HepG2 (cell line): ENCODE data around the gene RTEL1. TPM values are rescaled to one million over a fixed set of nuclear protein-coding genes. Genes with fewer than 3 reads are reported as not detected.
A peak's percentile ranks its signal among the peaks of the same experiment; 100 is the strongest.

ENCODE experiments used
- CENPT ChIP-seq: sonication (generic); formaldehyde crosslinking; IDR thresholded peaks from 2 replicates; pipeline ENCODE4 v1.8.0; 2022; ENCODE audit warnings: low read depth, mild to moderate bottlenecking, moderate library complexity, missing genetic modification reagents
- KDM6A ChIP-seq: IDR thresholded peaks from 2 replicates; pipeline ENCODE4 v1.6.1; 2016; ENCODE audit warnings: low read depth
- MAFF ChIP-seq: IDR thresholded peaks from 2 replicates; pipeline ENCODE4 v1.6.1; 2011; ENCODE audit warnings: low read depth, low read length, improper control_type of control experiment
- POLR2G ChIP-seq: fragments of 200-400 bp; formaldehyde crosslinking; IDR thresholded peaks from 2 replicates; pipeline ENCODE4 v1.6.1; 2018; ENCODE audit warnings: mild to moderate bottlenecking, low read depth, low read length, moderate library complexity
- SUZ12 ChIP-seq: fragments of 150-350 bp; IDR thresholded peaks from 2 replicates; pipeline ENCODE4 v1.6.1; 2014; ENCODE audit warnings: low read depth, low read length
- ZC3H13 ChIP-seq: sonication (generic); formaldehyde crosslinking; IDR thresholded peaks from 2 replicates; pipeline ENCODE4 v1.8.1; 2023; ENCODE audit warnings: mild to moderate bottlenecking, missing genetic modification reagents, moderate library complexity
- ZNF138 ChIP-seq: sonication (generic); formaldehyde crosslinking; IDR thresholded peaks from 2 replicates; pipeline ENCODE4 v1.5.0; 2020; ENCODE audit warnings: mild to moderate bottlenecking, low read depth, missing genetic modification reagents
- ZNF142 ChIP-seq: sonication (generic); formaldehyde crosslinking; IDR thresholded peaks from 2 replicates; pipeline ENCODE4 v1.4.0; 2020; ENCODE audit warnings: missing genetic modification reagents
- ZNF510 ChIP-seq: sonication (generic); formaldehyde crosslinking; IDR thresholded peaks from 2 replicates; pipeline ENCODE4 v1.4.0; 2020; ENCODE audit warnings: low read depth, mild to moderate bottlenecking, missing genetic modification reagents
- ZNF768 ChIP-seq: sonication (generic); formaldehyde crosslinking; IDR thresholded peaks from 2 replicates; pipeline ENCODE4 v1.4.0; 2020; ENCODE audit warnings: missing genetic modification reagents
- polyA plus RNA-seq, 8 experiments: library from polyadenylated mRNA; depleted of rRNA in 3 of 8; stranded (reverse) in 7 of 8; unstranded in 1 of 8; fragments of >200 nt; fragmentation: Illumina TruSeq in 4 of 8; extraction: Trizol in 4 of 8; gene quantifications; 2 replicates each; pipeline versions ENCODE4 v1.2.1 to v1.2.3, GENCODE V29; 2011 to 2016; ENCODE audit warnings: low read depth in 4 of 8, missing spikeins in 1 of 8, mixed read lengths in 1 of 8; ENCODE audit not compliant: insufficient read depth in 1 of 8
- total RNA-seq, 5 experiments: library from RNA; depleted of rRNA; stranded (reverse); fragments of >200 nt; fragmentation: Illumina TruSeq; extraction: Trizol; gene quantifications; 2 replicates each; pipeline ENCODE4 v1.2.3, GENCODE V29; 2016; ENCODE audit warnings: low read depth in 1 of 5
- TF ChIP-seq, protein P1 (sequence below): sonication (generic); formaldehyde crosslinking; IDR thresholded peaks from 2 replicates; pipeline ENCODE4 v1.8.0; 2022; ENCODE audit warnings: missing genetic modification reagents, mild to moderate bottlenecking, borderline replicate concordance
- TF ChIP-seq, protein P2 (sequence below): sonication (generic); formaldehyde crosslinking; conservative IDR thresholded peaks from 2 replicates; pipeline ENCODE4 v1.4.0; 2020; ENCODE audit warnings: missing genetic modification reagents
- TF ChIP-seq, protein P3 (sequence below): sonication (generic); formaldehyde crosslinking; IDR thresholded peaks from 2 replicates; pipeline ENCODE4 v1.5.1; 2020; ENCODE audit warnings: mild to moderate bottlenecking, missing genetic modification reagents, borderline replicate concordance
- TF ChIP-seq, protein P4 (sequence below): sonication (generic); formaldehyde crosslinking; conservative IDR thresholded peaks from 2 replicates; pipeline ENCODE4 v1.8.0; 2022; ENCODE audit warnings: low read depth, missing genetic modification reagents
- TF ChIP-seq, protein P5 (sequence below): IDR thresholded peaks from 2 replicates; pipeline ENCODE4 v1.6.1; 2016; ENCODE audit warnings: missing compliant biosample characterization, missing genetic modification reagents, borderline replicate concordance

Gene RTEL1
- total and polyA plus RNA-seq, 2 of the 13 experiments (the other 11 are each of a cell fraction or from before 2014, with no cell fraction given): 21.8 to 36.4 TPM

- no peak for TF ChIP-seq SUZ12
- TF ChIP-seq, protein P1, sequence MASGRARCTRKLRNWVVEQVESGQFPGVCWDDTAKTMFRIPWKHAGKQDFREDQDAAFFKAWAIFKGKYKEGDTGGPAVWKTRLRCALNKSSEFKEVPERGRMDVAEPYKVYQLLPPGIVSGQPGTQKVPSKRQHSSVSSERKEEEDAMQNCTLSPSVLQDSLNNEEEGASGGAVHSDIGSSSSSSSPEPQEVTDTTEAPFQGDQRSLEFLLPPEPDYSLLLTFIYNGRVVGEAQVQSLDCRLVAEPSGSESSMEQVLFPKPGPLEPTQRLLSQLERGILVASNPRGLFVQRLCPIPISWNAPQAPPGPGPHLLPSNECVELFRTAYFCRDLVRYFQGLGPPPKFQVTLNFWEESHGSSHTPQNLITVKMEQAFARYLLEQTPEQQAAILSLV: 0 out of 2 replicates have a peak, but pooled peaks have one; percentile 26
- TF ChIP-seq MAFF: no peak
- TF ChIP-seq, protein P2, sequence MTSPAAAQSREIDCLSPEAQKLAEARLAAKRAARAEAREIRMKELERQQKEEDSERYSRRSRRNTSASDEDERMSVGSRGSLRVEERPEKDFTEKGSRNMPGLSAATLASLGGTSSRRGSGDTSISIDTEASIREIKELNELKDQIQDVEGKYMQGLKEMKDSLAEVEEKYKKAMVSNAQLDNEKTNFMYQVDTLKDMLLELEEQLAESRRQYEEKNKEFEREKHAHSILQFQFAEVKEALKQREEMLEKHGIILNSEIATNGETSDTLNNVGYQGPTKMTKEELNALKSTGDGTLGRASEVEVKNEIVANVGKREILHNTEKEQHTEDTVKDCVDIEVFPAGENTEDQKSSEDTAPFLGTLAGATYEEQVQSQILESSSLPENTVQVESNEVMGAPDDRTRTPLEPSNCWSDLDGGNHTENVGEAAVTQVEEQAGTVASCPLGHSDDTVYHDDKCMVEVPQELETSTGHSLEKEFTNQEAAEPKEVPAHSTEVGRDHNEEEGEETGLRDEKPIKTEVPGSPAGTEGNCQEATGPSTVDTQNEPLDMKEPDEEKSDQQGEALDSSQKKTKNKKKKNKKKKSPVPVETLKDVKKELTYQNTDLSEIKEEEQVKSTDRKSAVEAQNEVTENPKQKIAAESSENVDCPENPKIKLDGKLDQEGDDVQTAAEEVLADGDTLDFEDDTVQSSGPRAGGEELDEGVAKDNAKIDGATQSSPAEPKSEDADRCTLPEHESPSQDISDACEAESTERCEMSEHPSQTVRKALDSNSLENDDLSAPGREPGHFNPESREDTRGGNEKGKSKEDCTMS (CRISPR knock-in tag): no peak
- TF ChIP-seq ZC3H13 (CRISPR knock-in tag): no peak
- no peak for TF ChIP-seq KDM6A (CRISPR knock-in tag)
- no peak for TF ChIP-seq ZNF138
- no peak for TF ChIP-seq ZNF142 (CRISPR knock-in tag)
- TF ChIP-seq CENPT (CRISPR knock-in tag): no peak
- TF ChIP-seq, protein P3, sequence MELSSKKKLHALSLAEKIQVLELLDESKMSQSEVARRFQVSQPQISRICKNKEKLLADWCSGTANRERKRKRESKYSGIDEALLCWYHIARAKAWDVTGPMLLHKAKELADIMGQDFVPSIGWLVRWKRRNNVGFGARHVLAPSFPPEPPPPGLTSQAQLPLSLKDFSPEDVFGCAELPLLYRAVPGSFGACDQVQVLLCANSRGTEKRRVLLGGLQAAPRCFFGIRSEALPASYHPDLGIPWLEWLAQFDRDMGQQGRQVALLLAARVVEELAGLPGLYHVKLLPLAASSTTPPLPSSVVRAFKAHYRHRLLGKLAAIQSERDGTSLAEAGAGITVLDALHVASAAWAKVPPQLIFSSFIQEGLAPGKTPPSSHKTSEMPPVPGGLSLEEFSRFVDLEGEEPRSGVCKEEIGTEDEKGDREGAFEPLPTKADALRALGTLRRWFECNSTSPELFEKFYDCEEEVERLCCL (CRISPR knock-in tag): no peak
- peak; percentile 55 for TF ChIP-seq POLR2G
- TF ChIP-seq, protein P4, sequence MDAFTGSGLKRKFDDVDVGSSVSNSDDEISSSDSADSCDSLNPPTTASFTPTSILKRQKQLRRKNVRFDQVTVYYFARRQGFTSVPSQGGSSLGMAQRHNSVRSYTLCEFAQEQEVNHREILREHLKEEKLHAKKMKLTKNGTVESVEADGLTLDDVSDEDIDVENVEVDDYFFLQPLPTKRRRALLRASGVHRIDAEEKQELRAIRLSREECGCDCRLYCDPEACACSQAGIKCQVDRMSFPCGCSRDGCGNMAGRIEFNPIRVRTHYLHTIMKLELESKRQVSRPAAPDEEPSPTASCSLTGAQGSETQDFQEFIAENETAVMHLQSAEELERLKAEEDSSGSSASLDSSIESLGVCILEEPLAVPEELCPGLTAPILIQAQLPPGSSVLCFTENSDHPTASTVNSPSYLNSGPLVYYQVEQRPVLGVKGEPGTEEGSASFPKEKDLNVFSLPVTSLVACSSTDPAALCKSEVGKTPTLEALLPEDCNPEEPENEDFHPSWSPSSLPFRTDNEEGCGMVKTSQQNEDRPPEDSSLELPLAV (CRISPR knock-in tag): no peak
- TF ChIP-seq ZNF768 (CRISPR knock-in tag): peak; percentile 72
- TF ChIP-seq, protein P5, sequence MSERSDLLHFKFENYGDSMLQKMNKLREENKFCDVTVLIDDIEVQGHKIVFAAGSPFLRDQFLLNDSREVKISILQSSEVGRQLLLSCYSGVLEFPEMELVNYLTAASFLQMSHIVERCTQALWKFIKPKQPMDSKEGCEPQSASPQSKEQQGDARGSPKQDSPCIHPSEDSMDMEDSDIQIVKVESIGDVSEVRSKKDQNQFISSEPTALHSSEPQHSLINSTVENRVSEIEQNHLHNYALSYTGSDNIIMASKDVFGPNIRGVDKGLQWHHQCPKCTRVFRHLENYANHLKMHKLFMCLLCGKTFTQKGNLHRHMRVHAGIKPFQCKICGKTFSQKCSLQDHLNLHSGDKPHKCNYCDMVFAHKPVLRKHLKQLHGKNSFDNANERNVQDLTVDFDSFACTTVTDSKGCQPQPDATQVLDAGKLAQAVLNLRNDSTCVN (CRISPR knock-in tag): no peak
- no peak for TF ChIP-seq ZNF510 (CRISPR knock-in tag)
Measured at GRCh38 chr20:63702751-63703470, 44.8 kb downstream of the RTEL1 start (continued).
